ENCODE measurements around the gene IDS.
"Not testable (repeated sequence)": the region's sequence is repeated elsewhere in the genome, so short reads cannot be mapped to it uniquely, and the experiment has no call there.

The IDS gene

GRCh38 chrX:149526318-149527033 lies 21.4 kb upstream of the IDS start:
- DNase-seq: not testable (repeated sequence)

- DNase-seq: not testable (repeated sequence)
Observed at GRCh38 chrX:149525903-149526302, 20.8 kb upstream of the IDS start.

- peak; percentile 64 for DNase-seq
Observed at GRCh38 chrX:149525389-149525788, 20.3 kb upstream of the IDS start.

- no peak for DNase-seq
Observed at GRCh38 chrX:149522916-149523315, 17.8 kb upstream of the IDS start.

- DNase-seq: no peak
Observed at GRCh38 chrX:149521438-149521837, 16.3 kb upstream of the IDS start.

- not testable (repeated sequence) for DNase-seq
Observed at GRCh38 chrX:149520636-149521277, 15.7 kb upstream of the IDS start.

GRCh38 chrX:149518236-149518635 lies 13.1 kb upstream of the IDS start:
- DNase-seq: no peak

GRCh38 chrX:149517308-149517707 lies 12.2 kb upstream of the IDS start:
- DNase-seq: no peak

GRCh38 chrX:149516604-149517003 lies 11.5 kb upstream of the IDS start:
- no peak for DNase-seq

GRCh38 chrX:149515954-149516602 lies 11.0 kb upstream of the IDS start:
- DNase-seq: no peak

- DNase-seq: no peak
Observed at GRCh38 chrX:149513825-149514428, 8.8 kb upstream of the IDS start.

GRCh38 chrX:149512225-149512885 lies 7.2 kb upstream of the IDS start:
- DNase-seq: peak; percentile 54

GRCh38 chrX:149511081-149511480 lies 6.0 kb upstream of the IDS start:
- DNase-seq: no peak

GRCh38 chrX:149510386-149510785 lies 5.3 kb upstream of the IDS start:
- DNase-seq: no peak

- DNase-seq: no peak
Observed at GRCh38 chrX:149508467-149508866, 3.4 kb upstream of the IDS start.

- DNase-seq: no peak
Observed at GRCh38 chrX:149506349-149506748, 1.2 kb upstream of the IDS start.

GRCh38 chrX:149505671-149506070 lies 565 bp upstream of the IDS start:
- DNase-seq: no peak

- DNase-seq: peak; percentile 67
Observed at GRCh38 chrX:149504226-149504914, 736 bp downstream of the IDS start.

GRCh38 chrX:149503446-149503845 lies 1.7 kb downstream of the IDS start:
- DNase-seq: peak; percentile 15

- DNase-seq: not testable (repeated sequence)
Observed at GRCh38 chrX:149502923-149503322, 2.2 kb downstream of the IDS start.

GRCh38 chrX:149499766-149500165 lies 5.3 kb downstream of the IDS start:
- no peak for DNase-seq

GRCh38 chrX:149498767-149499166 lies 6.3 kb downstream of the IDS start:
- no peak for DNase-seq

- DNase-seq: no peak
Observed at GRCh38 chrX:149497626-149498025, 7.5 kb downstream of the IDS start.
